ENCODE data around the gene PSMD10. TPM values are rescaled to one million over a fixed set of nuclear protein-coding genes. Genes with fewer than 3 reads are reported as not detected.

Gene PSMD10
- total and polyA plus RNA-seq, 11 donors = 14.9 to 33.4 (median 21.2) TPM

DNA sequence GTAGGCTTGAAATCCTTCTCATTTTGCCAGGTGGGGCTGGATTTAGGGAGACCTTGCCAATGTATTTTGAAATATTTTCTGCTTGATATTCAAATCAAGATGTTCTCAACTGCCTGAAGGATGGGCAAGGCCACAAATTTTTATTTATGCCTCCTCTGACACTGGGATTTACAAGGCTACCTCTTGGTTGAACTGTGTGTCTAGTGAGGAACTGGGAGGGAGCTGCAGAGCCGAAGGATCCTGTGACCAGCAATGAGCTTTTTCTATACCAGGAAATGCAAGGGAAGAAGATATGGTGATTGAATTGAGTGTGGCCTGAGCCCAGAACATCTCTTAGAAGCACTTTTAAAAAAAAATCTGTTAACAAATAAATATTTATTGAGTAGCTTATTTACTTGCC is 31.5 kb downstream of the PSMD10 start:
- intact Hi-C loops (cut with DNase I) = no loop called here
- H3K27me3 ChIP-seq = peaks cover 0 to 19% (median 0%) of the 10 kb centered on the region in 9 donors
- WGBS, 4 donors = 56 to 74% (median 59%) methylated on average over 1 of the region's 1 CpG

DNA sequence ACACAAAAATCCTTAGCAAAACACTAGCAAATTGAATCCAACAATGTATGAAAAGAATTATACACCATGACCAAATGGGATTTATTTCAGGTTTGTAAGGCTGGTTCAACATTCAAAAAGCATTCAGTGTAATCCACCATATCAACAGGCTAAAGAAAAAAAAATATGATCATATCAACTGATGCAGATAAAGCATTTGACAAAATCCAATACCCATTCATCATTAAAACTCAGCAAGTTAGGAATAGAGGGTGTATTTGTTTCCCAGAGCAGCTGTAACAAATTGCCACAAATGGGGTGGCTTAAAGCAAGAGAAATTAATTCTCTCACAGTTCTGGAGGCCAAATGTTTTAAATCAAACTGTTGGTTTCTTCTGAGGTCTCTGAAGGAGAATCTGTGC is 35.8 kb downstream of the PSMD10 start:
- Histone ChIP-seq H3K27ac (no peak overlapping the region), H3K9me3 (no peaks in the 10 kb centered on the region), H3K27me3 (peaks cover 0 to 22% (median 0%) of the 10 kb centered on the region in 9 donors), H3K4me1 (no peaks in the 10 kb centered on the region), H3K36me3 (no peaks in the 10 kb centered on the region), H3K4me3 (no peak overlapping the region)
- DNase-seq (no peak), ATAC-seq (no peak)
- TF ChIP-seq, protein P1, sequence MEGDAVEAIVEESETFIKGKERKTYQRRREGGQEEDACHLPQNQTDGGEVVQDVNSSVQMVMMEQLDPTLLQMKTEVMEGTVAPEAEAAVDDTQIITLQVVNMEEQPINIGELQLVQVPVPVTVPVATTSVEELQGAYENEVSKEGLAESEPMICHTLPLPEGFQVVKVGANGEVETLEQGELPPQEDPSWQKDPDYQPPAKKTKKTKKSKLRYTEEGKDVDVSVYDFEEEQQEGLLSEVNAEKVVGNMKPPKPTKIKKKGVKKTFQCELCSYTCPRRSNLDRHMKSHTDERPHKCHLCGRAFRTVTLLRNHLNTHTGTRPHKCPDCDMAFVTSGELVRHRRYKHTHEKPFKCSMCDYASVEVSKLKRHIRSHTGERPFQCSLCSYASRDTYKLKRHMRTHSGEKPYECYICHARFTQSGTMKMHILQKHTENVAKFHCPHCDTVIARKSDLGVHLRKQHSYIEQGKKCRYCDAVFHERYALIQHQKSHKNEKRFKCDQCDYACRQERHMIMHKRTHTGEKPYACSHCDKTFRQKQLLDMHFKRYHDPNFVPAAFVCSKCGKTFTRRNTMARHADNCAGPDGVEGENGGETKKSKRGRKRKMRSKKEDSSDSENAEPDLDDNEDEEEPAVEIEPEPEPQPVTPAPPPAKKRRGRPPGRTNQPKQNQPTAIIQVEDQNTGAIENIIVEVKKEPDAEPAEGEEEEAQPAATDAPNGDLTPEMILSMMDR (IDR thresholded peaks at IDR 0.05) = no peak
- no peak for TF ChIP-seq POLR2A (IDR thresholded peaks at IDR 0.05)
- intact Hi-C loops (cut with DNase I) = no loop called here

More for the DNA sequence above, 31.5 kb downstream of the PSMD10 start:
- Histone ChIP-seq H3K27ac (no peak overlapping the region), H3K4me1 (no peaks in the 10 kb centered on the region), H3K4me3 (no peak overlapping the region), H3K9me3 (no peaks in the 10 kb centered on the region), H3K36me3 (no peaks in the 10 kb centered on the region)
- TF ChIP-seq, protein P1 (IDR thresholded peaks at IDR 0.05) = no peak
- no peak for TF ChIP-seq POLR2A (IDR thresholded peaks at IDR 0.05)
- DNase-seq = no peak
- ATAC-seq = no peak

DNA sequence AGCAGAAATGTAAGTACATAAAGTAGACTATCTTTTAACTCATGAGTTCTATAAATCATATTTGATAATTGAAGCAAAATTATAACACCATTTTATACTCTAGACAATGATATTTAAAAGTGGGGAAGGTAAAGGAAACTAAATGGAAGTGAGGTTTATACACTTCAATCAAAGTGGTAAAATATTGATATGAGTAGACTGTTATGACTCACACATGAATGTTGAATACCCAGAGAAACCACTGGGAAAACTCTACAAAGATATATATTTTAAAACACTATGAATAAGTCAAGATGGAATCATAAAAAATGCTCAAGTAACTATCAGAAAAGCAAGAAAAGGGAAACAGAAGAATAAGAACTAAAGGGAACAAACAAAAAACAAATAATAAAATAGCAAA is 38.1 kb downstream of the PSMD10 start:
- DNase-seq (no peak), ATAC-seq (no peak)
- H3K36me3 ChIP-seq = no peaks in the 10 kb centered on the region
- H3K4me3 ChIP-seq = no peak overlapping the region
- TF ChIP-seq, protein P1 (IDR thresholded peaks at IDR 0.05) = no peak
- TF ChIP-seq POLR2A (IDR thresholded peaks at IDR 0.05) = no peak
- intact Hi-C loops (cut with DNase I) = no loop called here
- H3K27ac ChIP-seq = no peak overlapping the region
- peaks cover 0 to 6% (median 0%) of the 10 kb centered on the region in 12 donors for H3K4me1 ChIP-seq
- peaks cover 0 to 23% (median 0%) of the 10 kb centered on the region in 9 donors for H3K27me3 ChIP-seq
- no peaks in the 10 kb centered on the region for H3K9me3 ChIP-seq

DNA sequence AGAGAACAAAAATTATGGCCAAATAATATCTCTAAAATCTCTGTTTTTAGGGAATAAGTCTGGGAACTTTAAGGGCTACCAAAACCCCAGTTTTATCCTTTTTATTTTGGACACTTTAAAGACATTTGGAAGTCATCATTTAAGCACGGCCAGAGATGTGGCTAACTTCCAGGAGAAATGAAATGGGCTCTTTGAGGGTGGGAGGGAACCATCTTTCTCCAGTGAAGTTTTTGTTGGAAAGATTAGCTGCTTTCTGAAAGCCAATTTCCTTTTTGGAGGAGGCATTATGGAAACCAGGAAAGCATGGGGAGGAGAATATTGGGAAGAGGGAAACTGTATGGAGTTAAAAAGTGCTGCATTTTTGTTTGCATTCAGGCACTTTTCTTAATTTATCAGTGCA is 41.7 kb downstream of the PSMD10 start:
- Histone ChIP-seq H3K9me3 (no peaks in the 10 kb centered on the region), H3K27me3 (peaks cover 0 to 24% (median 0%) of the 10 kb centered on the region in 9 donors), H3K4me1 (peaks cover 0 to 6% (median 0%) of the 10 kb centered on the region in 12 donors), H3K4me3 (no peak overlapping the region), H3K36me3 (no peaks in the 10 kb centered on the region), H3K27ac (no peak overlapping the region)
- DNase-seq (no peak), ATAC-seq (no peak)
- TF ChIP-seq, protein P1 (IDR thresholded peaks at IDR 0.05) = no peak
- TF ChIP-seq POLR2A (IDR thresholded peaks at IDR 0.05) = no peak
- WGBS, 4 donors = 34 to 60% (median 39%) methylated on average over 1 of the region's 1 CpG
- intact Hi-C loops (cut with DNase I) = no loop called here
